Measurements from ENCODE around the gene GTSE1.

Gene GTSE1

DNA sequence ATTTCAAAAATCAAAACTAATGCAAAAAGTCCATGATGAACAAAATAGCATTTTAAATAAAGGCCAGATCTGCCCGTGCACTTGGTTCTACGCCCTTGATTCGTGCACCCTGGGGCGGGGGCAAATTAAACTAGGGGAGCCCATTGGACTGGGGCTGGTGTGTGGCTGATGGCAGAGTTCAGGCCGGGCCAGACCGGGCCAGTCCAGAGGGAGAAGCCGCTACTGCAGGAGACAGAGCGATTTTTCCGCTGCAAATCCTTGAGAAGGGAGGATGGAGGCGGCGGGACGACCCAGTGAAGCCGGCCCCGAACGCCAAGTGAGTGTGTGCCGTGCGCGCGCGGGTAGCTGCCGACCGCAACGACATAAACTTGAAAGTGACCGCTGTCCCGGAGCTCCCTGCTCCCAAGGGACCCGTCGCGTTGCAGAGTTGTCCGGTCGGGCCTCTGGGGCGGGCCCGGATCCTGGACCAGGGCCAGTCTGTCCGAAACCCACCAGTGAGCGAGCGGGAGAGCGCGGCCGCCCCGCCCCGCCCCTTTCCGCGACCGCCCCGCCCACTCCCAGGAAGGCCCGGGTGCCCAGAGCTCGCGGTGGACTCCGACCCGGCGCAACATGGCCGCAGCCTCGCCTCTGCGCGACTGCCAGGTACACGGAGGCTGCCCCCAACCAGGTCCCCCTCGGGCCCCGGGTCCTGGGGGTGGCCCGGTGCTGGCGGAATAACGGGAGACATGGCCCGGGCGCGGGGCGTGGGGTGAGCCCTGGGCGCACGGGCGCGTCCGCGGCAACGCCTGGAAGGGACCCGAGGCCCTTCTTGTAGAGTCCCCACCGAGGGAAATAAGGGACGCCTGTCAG is 29.0 kb upstream of the GTSE1 start, which contains the start of gene TTC38:
Gene TTC38 (plus strand): TSS at position 578 of the 849 bp plus-strand sequence. CDS start 32 bp downstream, at position 610.
- Mint-ChIP-seq H3K27ac (no peak within 1 kb of the TSS), H3K9me3 (peaks cover 5% of the 10 kb centered on the region), H3K4me1 (ENCODE audit: low read depth) (peaks cover 11% of the 10 kb centered on the region)

DNA sequence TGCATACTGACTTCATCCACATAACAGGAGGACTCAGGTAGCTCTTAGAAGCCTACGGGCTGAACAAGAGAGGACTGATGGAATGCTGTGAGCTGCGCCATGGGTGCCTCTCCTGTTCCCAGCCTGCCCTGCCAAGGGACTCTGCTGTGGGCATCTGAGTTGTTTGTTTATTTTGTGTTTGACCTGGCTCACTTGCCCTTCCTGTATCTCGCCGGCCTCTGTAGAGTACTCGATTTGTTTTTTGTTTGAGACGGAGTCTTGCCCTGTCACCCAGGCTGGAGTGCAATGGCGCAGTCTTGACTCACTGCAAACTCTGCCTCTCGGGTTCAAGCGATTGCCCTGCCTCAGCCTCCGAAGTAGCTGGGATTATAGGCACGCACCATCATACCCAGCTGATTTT is 27.1 kb upstream of the GTSE1 start:
- H3K4me1 Mint-ChIP-seq (ENCODE audit: low read depth), result peaks cover 11% of the 10 kb centered on the region
- H3K4me3 Mint-ChIP-seq, result no peak overlapping the region
- H3K36me3 Mint-ChIP-seq (ENCODE audit: low read depth), result no peaks in the 10 kb centered on the region
- peaks cover 17% of the 10 kb centered on the region for H3K27me3 Mint-ChIP-seq
- no peak overlapping the region for H3K27ac Mint-ChIP-seq
- peaks cover 5% of the 10 kb centered on the region for H3K9me3 Mint-ChIP-seq

More for the DNA sequence above, 29.0 kb upstream of the GTSE1 start, which contains the start of gene TTC38:
- no peaks in the 10 kb centered on the region for H3K36me3 Mint-ChIP-seq (ENCODE audit: low read depth)
- H3K27me3 Mint-ChIP-seq, result peaks cover 26% of the 10 kb centered on the region
- peak within 1 kb of the TSS; percentile 82 for H3K4me3 Mint-ChIP-seq

DNA sequence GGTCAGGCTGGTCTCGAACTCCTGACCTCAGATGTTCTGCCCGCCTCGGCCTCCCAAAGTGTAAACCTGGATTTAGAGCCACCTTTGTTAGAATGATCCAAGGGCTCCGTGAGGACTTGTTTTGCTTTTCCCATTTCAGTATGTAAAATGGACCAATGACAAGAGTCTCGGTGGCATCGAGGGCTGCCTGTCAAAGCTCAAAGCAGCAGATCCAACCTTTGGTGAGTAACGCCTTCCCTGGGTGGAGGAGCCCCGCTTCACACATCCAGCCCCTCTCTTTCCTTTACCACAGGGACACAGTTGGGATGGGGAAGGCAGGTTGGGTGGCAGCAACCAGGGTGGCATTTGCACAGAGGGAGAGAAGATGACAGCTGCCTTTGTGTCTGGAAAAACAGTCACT is 24.5 kb upstream of the GTSE1 start:
- Mint-ChIP-seq H3K4me1 (ENCODE audit: low read depth) (peaks cover 10% of the 10 kb centered on the region), H3K4me3 (no peak overlapping the region), H3K36me3 (ENCODE audit: low read depth) (peaks cover 15% of the 10 kb centered on the region), H3K9me3 (no peaks in the 10 kb centered on the region), H3K27me3 (peaks cover 3% of the 10 kb centered on the region), H3K27ac (no peak overlapping the region)

DNA sequence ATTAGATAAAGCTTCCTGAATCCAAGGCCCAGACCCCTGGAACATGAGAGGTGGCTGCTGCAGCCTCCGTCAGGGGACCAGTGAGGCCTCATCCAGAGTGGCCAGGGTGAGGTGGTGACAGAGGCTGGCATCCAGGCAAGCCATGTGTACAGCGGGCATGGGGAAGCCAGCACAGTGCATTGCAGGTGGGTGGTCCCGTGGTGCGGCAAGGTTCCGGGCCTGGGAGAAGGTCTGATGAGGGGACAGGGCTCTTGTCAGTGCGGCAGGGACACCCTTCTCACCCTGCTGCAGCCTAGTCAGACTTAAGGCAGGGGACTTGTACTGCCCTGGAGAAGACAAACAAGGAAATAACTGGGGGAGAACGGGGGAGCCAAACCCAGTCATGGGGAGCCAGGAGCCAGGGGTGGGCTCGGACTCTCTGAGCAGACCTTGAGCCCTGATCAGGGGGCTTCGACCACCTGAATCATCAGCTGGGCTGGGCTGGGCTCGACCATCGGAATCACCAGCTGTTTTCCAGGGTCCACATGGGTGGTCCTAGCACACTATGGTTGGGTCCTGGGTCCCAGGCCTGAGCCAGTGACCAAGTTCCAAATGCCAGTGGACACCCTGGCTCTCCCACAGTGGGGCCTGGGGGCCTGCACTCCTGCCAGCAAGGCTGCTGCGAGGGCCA is 23.8 kb upstream of the GTSE1 start:
- peaks cover 15% of the 10 kb centered on the region for H3K36me3 Mint-ChIP-seq (ENCODE audit: low read depth)
- no peak overlapping the region for H3K4me3 Mint-ChIP-seq
- H3K9me3 Mint-ChIP-seq, result no peaks in the 10 kb centered on the region
- H3K27me3 Mint-ChIP-seq, result no peaks in the 10 kb centered on the region
- H3K4me1 Mint-ChIP-seq (ENCODE audit: low read depth), result peaks cover 5% of the 10 kb centered on the region
- no peak overlapping the region for H3K27ac Mint-ChIP-seq

GRCh38 chr22:46273432-46274148 is 23.1 kb upstream of the GTSE1 start:
- no peaks in the 10 kb centered on the region for H3K9me3 Mint-ChIP-seq
- no peak overlapping the region for H3K4me3 Mint-ChIP-seq
- H3K27ac Mint-ChIP-seq, result no peak overlapping the region
- H3K27me3 Mint-ChIP-seq, result no peaks in the 10 kb centered on the region
- H3K4me1 Mint-ChIP-seq (ENCODE audit: low read depth), result no peaks in the 10 kb centered on the region
- peaks cover 15% of the 10 kb centered on the region for H3K36me3 Mint-ChIP-seq (ENCODE audit: low read depth)

- Mint-ChIP-seq H3K9me3 (no peaks in the 10 kb centered on the region), H3K36me3 (ENCODE audit: low read depth) (peaks cover 15% of the 10 kb centered on the region), H3K27ac (no peak overlapping the region), H3K4me3 (no peak overlapping the region), H3K4me1 (ENCODE audit: low read depth) (no peaks in the 10 kb centered on the region), H3K27me3 (no peaks in the 10 kb centered on the region)
Observed at GRCh38 chr22:46274381-46274780, 22.3 kb upstream of the GTSE1 start.

DNA sequence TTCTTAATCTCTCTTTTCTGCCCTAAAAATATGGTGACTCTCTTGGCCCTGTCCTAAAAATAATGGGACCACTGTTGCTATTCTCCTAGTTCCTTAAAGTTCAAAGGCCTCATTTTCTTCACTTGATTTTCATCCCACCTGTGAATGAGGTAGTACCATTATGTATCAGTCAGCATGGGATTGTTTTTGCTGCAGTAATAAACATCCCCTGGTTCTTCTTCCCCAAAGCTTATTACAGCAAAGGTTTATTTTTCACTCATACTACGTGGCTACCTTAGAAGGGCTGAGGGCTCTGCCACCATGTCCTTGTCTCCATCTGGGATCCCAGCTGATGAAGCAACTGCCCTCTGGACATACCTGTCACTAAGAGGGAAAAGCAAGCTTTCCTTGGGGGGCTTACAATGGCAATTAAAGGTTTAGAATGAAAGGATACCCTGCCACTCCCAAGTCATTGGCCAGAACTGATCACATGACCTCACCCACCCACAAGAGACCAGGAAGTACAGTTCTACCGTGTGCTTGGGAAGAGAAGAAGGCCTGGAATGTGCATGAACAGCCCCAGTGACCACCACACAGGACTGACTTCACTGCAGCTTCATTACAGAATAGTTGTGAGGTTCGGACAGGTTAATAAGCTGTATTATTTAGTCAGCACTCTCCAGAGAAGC is 21.1 kb upstream of the GTSE1 start:
- H3K4me1 Mint-ChIP-seq (ENCODE audit: low read depth), result no peaks in the 10 kb centered on the region
- no peak overlapping the region for H3K4me3 Mint-ChIP-seq
- H3K27ac Mint-ChIP-seq, result no peak overlapping the region
- no peaks in the 10 kb centered on the region for H3K9me3 Mint-ChIP-seq
- H3K27me3 Mint-ChIP-seq, result no peaks in the 10 kb centered on the region
- peaks cover 15% of the 10 kb centered on the region for H3K36me3 Mint-ChIP-seq (ENCODE audit: low read depth)

DNA sequence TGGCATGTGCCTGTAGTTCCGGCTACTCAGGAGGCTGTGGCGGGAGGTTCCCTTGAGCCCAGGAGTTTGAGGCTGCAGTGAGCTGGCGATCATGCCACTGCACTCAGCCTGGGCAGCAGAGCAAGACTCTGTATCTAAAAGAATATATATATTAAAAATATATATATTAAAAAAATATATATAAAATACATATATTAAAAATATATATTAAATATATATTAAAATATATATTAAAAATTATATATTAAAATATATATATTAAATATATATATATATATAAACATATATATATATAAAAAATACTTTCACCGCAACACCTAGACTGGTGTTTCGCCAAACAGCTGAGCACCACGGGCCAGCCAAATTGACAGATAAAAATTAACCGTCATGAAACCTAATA is 20.1 kb upstream of the GTSE1 start:
- H3K4me1 Mint-ChIP-seq (ENCODE audit: low read depth), result no peaks in the 10 kb centered on the region
- H3K4me3 Mint-ChIP-seq, result no peak overlapping the region
- H3K27me3 Mint-ChIP-seq, result no peaks in the 10 kb centered on the region
- no peak overlapping the region for H3K27ac Mint-ChIP-seq
- peaks cover 15% of the 10 kb centered on the region for H3K36me3 Mint-ChIP-seq (ENCODE audit: low read depth)
- H3K9me3 Mint-ChIP-seq, result no peaks in the 10 kb centered on the region

- no peaks in the 10 kb centered on the region for H3K27me3 Mint-ChIP-seq
- no peaks in the 10 kb centered on the region for H3K4me1 Mint-ChIP-seq (ENCODE audit: low read depth)
- H3K36me3 Mint-ChIP-seq (ENCODE audit: low read depth), result peaks cover 19% of the 10 kb centered on the region
- H3K9me3 Mint-ChIP-seq, result no peaks in the 10 kb centered on the region
- no peak overlapping the region for H3K4me3 Mint-ChIP-seq
- no peak overlapping the region for H3K27ac Mint-ChIP-seq
Observed at GRCh38 chr22:46278656-46279645, 17.7 kb upstream of the GTSE1 start.

GRCh38 chr22:46280063-46280817 is 16.4 kb upstream of the GTSE1 start:
- Mint-ChIP-seq H3K4me1 (ENCODE audit: low read depth) (no peaks in the 10 kb centered on the region), H3K27me3 (no peaks in the 10 kb centered on the region), H3K9me3 (no peaks in the 10 kb centered on the region), H3K27ac (no peak overlapping the region), H3K36me3 (ENCODE audit: low read depth) (peaks cover 19% of the 10 kb centered on the region), H3K4me3 (no peak overlapping the region)

- H3K4me1 Mint-ChIP-seq (ENCODE audit: low read depth), result no peaks in the 10 kb centered on the region
- H3K27me3 Mint-ChIP-seq, result no peaks in the 10 kb centered on the region
- no peaks in the 10 kb centered on the region for H3K9me3 Mint-ChIP-seq
- peaks cover 15% of the 10 kb centered on the region for H3K36me3 Mint-ChIP-seq (ENCODE audit: low read depth)
- H3K27ac Mint-ChIP-seq, result no peak overlapping the region
- H3K4me3 Mint-ChIP-seq, result no peak overlapping the region
Observed at GRCh38 chr22:46280999-46281623, 15.6 kb upstream of the GTSE1 start.

DNA sequence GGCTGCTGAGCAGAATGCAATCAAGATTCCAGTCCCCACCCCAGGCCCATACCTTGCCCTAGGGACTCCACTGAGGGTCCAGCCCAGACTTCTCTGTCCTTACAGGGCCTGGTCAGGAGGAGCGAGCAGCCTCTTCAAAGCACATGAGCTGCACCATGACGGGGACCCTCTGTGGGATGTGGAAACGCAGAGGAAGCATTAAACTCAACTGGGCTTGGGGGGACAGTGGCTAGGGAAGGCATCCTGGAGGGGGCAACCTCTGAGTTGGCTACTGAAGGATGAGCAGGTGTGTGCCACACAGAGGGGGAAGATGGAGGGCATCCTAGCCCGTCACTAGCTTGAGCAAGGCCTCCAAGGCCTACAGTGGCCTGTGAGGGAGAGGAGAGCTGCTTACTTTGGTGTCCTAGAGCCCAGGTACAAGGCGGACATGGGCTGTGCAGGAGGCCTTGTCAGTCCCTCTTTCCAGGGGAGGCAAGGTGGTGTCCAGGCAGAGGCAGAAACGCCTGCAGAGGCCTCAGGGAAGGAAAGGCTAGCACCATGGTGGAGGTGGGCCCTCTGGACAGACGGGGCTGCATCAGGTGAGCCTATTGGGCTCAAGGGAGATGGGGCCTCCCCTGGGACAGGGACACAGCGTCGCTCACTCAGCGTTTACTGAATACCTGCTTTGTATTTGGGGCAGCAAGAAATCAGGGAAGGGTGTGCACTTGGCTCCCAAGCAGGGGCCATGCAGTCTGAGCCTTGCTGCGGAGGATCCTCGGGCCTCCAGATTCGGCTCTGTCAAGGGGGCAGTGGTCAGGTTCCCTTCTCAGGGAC is 14.6 kb upstream of the GTSE1 start:
- Mint-ChIP-seq H3K9me3 (no peaks in the 10 kb centered on the region), H3K36me3 (ENCODE audit: low read depth) (peaks cover 11% of the 10 kb centered on the region), H3K4me1 (ENCODE audit: low read depth) (no peaks in the 10 kb centered on the region), H3K27ac (no peak overlapping the region), H3K4me3 (no peak overlapping the region), H3K27me3 (no peaks in the 10 kb centered on the region)

All from stimulated activated naive CD8-positive, alpha-beta T cell treated with anti-CD3 and anti-CD28 coated beads, Interleukin-15, Interleukin-2, amounts not matched to agents 100 ng/mL and 50 ng/mL, for 24 hours (primary cell).